Activated effector memory CD4-positive, alpha-beta T cell treated with anti-CD3 and anti-CD28 coated beads, Interleukin-2, amount 50 U/mL, for 16 hours (primary cell): ENCODE data around the gene GPR137.
A peak's percentile ranks its signal among the peaks of the same experiment; 100 is the strongest.
"Not testable (repeated sequence)": the region's sequence is repeated elsewhere in the genome, so short reads cannot be mapped to it uniquely, and the experiment has no call there.

ENCODE experiments used
- DNase-seq: peaks from one replicate; pipeline ENCODE4 v3.0.0-alpha.2; 2020

GPR137 gene

GRCh38 chr11:64322925-64323260 lies 37.2 kb downstream of the GPR137 start:
- no peak for DNase-seq

GRCh38 chr11:64323373-64323772 lies 37.7 kb downstream of the GPR137 start:
- no peak for DNase-seq

GRCh38 chr11:64323984-64324383 lies 38.3 kb downstream of the GPR137 start:
- DNase-seq, result not testable (repeated sequence)

- DNase-seq, result no peak
These were observed 39.2 kb downstream of the GPR137 start for GRCh38 chr11:64324692-64325469.

GRCh38 chr11:64327375-64327774 lies 41.7 kb downstream of the GPR137 start:
- no peak for DNase-seq

GRCh38 chr11:64327993-64328392 lies 42.3 kb downstream of the GPR137 start:
- DNase-seq, result no peak

GRCh38 chr11:64330888-64331287 lies 45.2 kb downstream of the GPR137 start:
- DNase-seq, result no peak

GRCh38 chr11:64331569-64332371 lies 46.1 kb downstream of the GPR137 start:
- peak; percentile 88 for DNase-seq

GRCh38 chr11:64333556-64333955 lies 47.9 kb downstream of the GPR137 start:
- no peak for DNase-seq

GRCh38 chr11:64334764-64335735 lies 49.4 kb downstream of the GPR137 start:
- DNase-seq, result no peak

GRCh38 chr11:64337538-64338249 lies 52.0 kb downstream of the GPR137 start:
- DNase-seq, result no peak

GRCh38 chr11:64338716-64339115 lies 53.1 kb downstream of the GPR137 start:
- DNase-seq, result no peak
